ENCODE data around the gene OR1M1.
"Not testable (repeated sequence)": the region's sequence is repeated elsewhere in the genome, so short reads cannot be mapped to it uniquely, and the experiment has no call there.

The OR1M1 gene

GRCh38 chr19:9086761-9087160 is at the start of gene OR1M1:
Gene OR1M1 (plus strand): TSS chr19:9087061. CDS start chr19:9093245, 6,184 bp downstream.
- Histone ChIP-seq H3K36me3 (ENCODE audit: insufficient read depth, low read length) (no peaks in the 10 kb centered on the region), H3K4me3 (no peak within 1 kb of the TSS), H3K27ac (no peak within 1 kb of the TSS), H3K9ac (ENCODE audit: insufficient read length) (no peak within 1 kb of the TSS), H3K9me3 (ENCODE audit: low read depth, low read length) (no peaks in the 10 kb centered on the region)
- TF ChIP-seq FOXP2 (optimal IDR thresholded peaks at IDR 0.05; ENCODE audit: control extremely low read depth, extremely low read length, insufficient read depth) (no peak), POLR2AphosphoS5 (IDR thresholded peaks at IDR 0.05; ENCODE audit: borderline replicate concordance, low read depth, low read length) (no peak), EZH2 (IDR thresholded peaks at IDR 0.05) (no peak)
- DNase-seq (ENCODE audit: low read depth, low spot score): no peak

GRCh38 chr19:9037400-9038062 is 49.3 kb upstream of the OR1M1 start:
- H3K27ac ChIP-seq: no peak overlapping the region
- no peak for DNase-seq (ENCODE audit: low read depth, low spot score)
- no peaks in the 10 kb centered on the region for H3K36me3 ChIP-seq (ENCODE audit: insufficient read depth, low read length)
- H3K4me3 ChIP-seq: no peak overlapping the region
- no peak overlapping the region for H3K9ac ChIP-seq (ENCODE audit: insufficient read length)
- TF ChIP-seq FOXP2 (optimal IDR thresholded peaks at IDR 0.05; ENCODE audit: control extremely low read depth, extremely low read length, insufficient read depth) (no peak), POLR2AphosphoS5 (IDR thresholded peaks at IDR 0.05; ENCODE audit: borderline replicate concordance, low read depth, low read length) (no peak), EZH2 (IDR thresholded peaks at IDR 0.05) (no peak)
- H3K9me3 ChIP-seq (ENCODE audit: low read depth, low read length): no peaks in the 10 kb centered on the region

GRCh38 chr19:9039728-9040127 is 47.1 kb upstream of the OR1M1 start:
- Histone ChIP-seq H3K4me3 (no peak overlapping the region), H3K27ac (no peak overlapping the region), H3K9me3 (ENCODE audit: low read depth, low read length) (no peaks in the 10 kb centered on the region), H3K36me3 (ENCODE audit: insufficient read depth, low read length) (no peaks in the 10 kb centered on the region), H3K9ac (ENCODE audit: insufficient read length) (no peak overlapping the region)
- TF ChIP-seq FOXP2 (optimal IDR thresholded peaks at IDR 0.05; ENCODE audit: control extremely low read depth, extremely low read length, insufficient read depth) (no peak), EZH2 (IDR thresholded peaks at IDR 0.05) (no peak), POLR2AphosphoS5 (IDR thresholded peaks at IDR 0.05; ENCODE audit: borderline replicate concordance, low read depth, low read length) (no peak)
- no peak for DNase-seq (ENCODE audit: low read depth, low spot score)

GRCh38 chr19:9040131-9040530 is 46.7 kb upstream of the OR1M1 start:
- Histone ChIP-seq H3K4me3 (no peak overlapping the region), H3K9me3 (ENCODE audit: low read depth, low read length) (no peaks in the 10 kb centered on the region), H3K36me3 (ENCODE audit: insufficient read depth, low read length) (no peaks in the 10 kb centered on the region), H3K27ac (no peak overlapping the region), H3K9ac (ENCODE audit: insufficient read length) (no peak overlapping the region)
- no peak for DNase-seq (ENCODE audit: low read depth, low spot score)
- TF ChIP-seq EZH2 (IDR thresholded peaks at IDR 0.05) (no peak), POLR2AphosphoS5 (IDR thresholded peaks at IDR 0.05; ENCODE audit: borderline replicate concordance, low read depth, low read length) (no peak), FOXP2 (optimal IDR thresholded peaks at IDR 0.05; ENCODE audit: control extremely low read depth, extremely low read length, insufficient read depth) (no peak)

GRCh38 chr19:9041023-9041422 is 45.8 kb upstream of the OR1M1 start:
- no peak overlapping the region for H3K4me3 ChIP-seq
- H3K9me3 ChIP-seq (ENCODE audit: low read depth, low read length): no peaks in the 10 kb centered on the region
- no peak overlapping the region for H3K9ac ChIP-seq (ENCODE audit: insufficient read length)
- no peak for DNase-seq (ENCODE audit: low read depth, low spot score)
- no peak overlapping the region for H3K27ac ChIP-seq
- no peaks in the 10 kb centered on the region for H3K36me3 ChIP-seq (ENCODE audit: insufficient read depth, low read length)
- TF ChIP-seq POLR2AphosphoS5 (IDR thresholded peaks at IDR 0.05; ENCODE audit: borderline replicate concordance, low read depth, low read length) (no peak), FOXP2 (optimal IDR thresholded peaks at IDR 0.05; ENCODE audit: control extremely low read depth, extremely low read length, insufficient read depth) (no peak), EZH2 (IDR thresholded peaks at IDR 0.05) (no peak)

GRCh38 chr19:9043524-9043923 is 43.3 kb upstream of the OR1M1 start:
- Histone ChIP-seq H3K36me3 (ENCODE audit: insufficient read depth, low read length) (no peaks in the 10 kb centered on the region), H3K9ac (ENCODE audit: insufficient read length) (no peak overlapping the region), H3K4me3 (no peak overlapping the region), H3K27ac (no peak overlapping the region), H3K9me3 (ENCODE audit: low read depth, low read length) (no peaks in the 10 kb centered on the region)
- TF ChIP-seq POLR2AphosphoS5 (IDR thresholded peaks at IDR 0.05; ENCODE audit: borderline replicate concordance, low read depth, low read length): no peak
- TF ChIP-seq FOXP2 (optimal IDR thresholded peaks at IDR 0.05; ENCODE audit: control extremely low read depth, extremely low read length, insufficient read depth): no peak
- TF ChIP-seq EZH2 (IDR thresholded peaks at IDR 0.05): no peak
- DNase-seq (ENCODE audit: low read depth, low spot score): no peak

GRCh38 chr19:9044449-9044848 is 42.4 kb upstream of the OR1M1 start:
- DNase-seq (ENCODE audit: low read depth, low spot score): no peak
- Histone ChIP-seq H3K9ac (ENCODE audit: insufficient read length) (no peak overlapping the region), H3K36me3 (ENCODE audit: insufficient read depth, low read length) (no peaks in the 10 kb centered on the region), H3K4me3 (no peak overlapping the region), H3K27ac (no peak overlapping the region), H3K9me3 (ENCODE audit: low read depth, low read length) (no peaks in the 10 kb centered on the region)
- TF ChIP-seq POLR2AphosphoS5 (IDR thresholded peaks at IDR 0.05; ENCODE audit: borderline replicate concordance, low read depth, low read length): no peak
- TF ChIP-seq EZH2 (IDR thresholded peaks at IDR 0.05): no peak
- no peak for TF ChIP-seq FOXP2 (optimal IDR thresholded peaks at IDR 0.05; ENCODE audit: control extremely low read depth, extremely low read length, insufficient read depth)

- Histone ChIP-seq H3K9ac (ENCODE audit: insufficient read length) (no peak overlapping the region), H3K9me3 (ENCODE audit: low read depth, low read length) (no peaks in the 10 kb centered on the region), H3K27ac (no peak overlapping the region), H3K36me3 (ENCODE audit: insufficient read depth, low read length) (no peaks in the 10 kb centered on the region), H3K4me3 (no peak overlapping the region)
- DNase-seq (ENCODE audit: low read depth, low spot score): no peak
- TF ChIP-seq EZH2 (IDR thresholded peaks at IDR 0.05) (no peak), POLR2AphosphoS5 (IDR thresholded peaks at IDR 0.05; ENCODE audit: borderline replicate concordance, low read depth, low read length) (no peak), FOXP2 (optimal IDR thresholded peaks at IDR 0.05; ENCODE audit: control extremely low read depth, extremely low read length, insufficient read depth) (no peak)
Observed at GRCh38 chr19:9046694-9047093, 40.2 kb upstream of the OR1M1 start.

GRCh38 chr19:9052894-9053293 is 34.0 kb upstream of the OR1M1 start:
- TF ChIP-seq POLR2AphosphoS5 (IDR thresholded peaks at IDR 0.05; ENCODE audit: borderline replicate concordance, low read depth, low read length): no peak
- no peak for TF ChIP-seq EZH2 (IDR thresholded peaks at IDR 0.05)
- no peak for TF ChIP-seq FOXP2 (optimal IDR thresholded peaks at IDR 0.05; ENCODE audit: control extremely low read depth, extremely low read length, insufficient read depth)
- Histone ChIP-seq H3K9me3 (ENCODE audit: low read depth, low read length) (no peaks in the 10 kb centered on the region), H3K4me3 (no peak overlapping the region), H3K9ac (ENCODE audit: insufficient read length) (no peak overlapping the region), H3K27ac (no peak overlapping the region), H3K36me3 (ENCODE audit: insufficient read depth, low read length) (no peaks in the 10 kb centered on the region)
- DNase-seq (ENCODE audit: low read depth, low spot score): no peak

- H3K4me3 ChIP-seq; H3K27ac ChIP-seq; H3K36me3 ChIP-seq (ENCODE audit: insufficient read depth, low read length); DNase-seq (ENCODE audit: low read depth, low spot score); H3K9me3 ChIP-seq (ENCODE audit: low read depth, low read length); H3K9ac ChIP-seq (ENCODE audit: insufficient read length): not testable (repeated sequence)
Observed at GRCh38 chr19:9053674-9054073, 33.2 kb upstream of the OR1M1 start.
